Lower leg skin (tissue), 3 donors: ENCODE measurements around the gene PPP1R12C.

Experiments used
- CTCF ChIP-seq, 3 donors: fragments of 450-650 bp; IDR thresholded peaks; one replicate each; pipeline ENCODE4 v1.5.1; 2016; ENCODE audit warnings: antibody characterized with exemption in 3 of 3, mild to moderate bottlenecking in 3 of 3, moderate library complexity in 2 of 3
- POLR2A ChIP-seq, 2 donors: fragments of 450-650 bp; IDR thresholded peaks; one replicate each; pipeline ENCODE4 v1.6.1; 2016 to 2017; ENCODE audit warnings: antibody characterized with exemption in 2 of 2, mild to moderate bottlenecking in 1 of 2, moderate library complexity in 1 of 2

GRCh38 chr19:55088543-55089341, 28.7 kb downstream of the PPP1R12C start:
- no peak for TF ChIP-seq CTCF (IDR thresholded peaks at IDR 0.05)
- TF ChIP-seq POLR2A (IDR thresholded peaks at IDR 0.05), result no peak
